HT-29 (cell line): ENCODE measurements around the gene IRS2. TPM values are rescaled to one million over a fixed set of nuclear protein-coding genes. Genes with fewer than 3 reads are reported as not detected.
"Not testable (repeated sequence)": the region's sequence is repeated elsewhere in the genome, so short reads cannot be mapped to it uniquely, and the experiment has no call there.

Source experiments
- DNase-seq: peaks from one replicate; pipeline ENCODE4 v3.0.0-alpha.2; 2015; ENCODE audit warnings: low spot score
- total RNA-seq: library from RNA; depleted of rRNA; stranded (reverse); fragments of >200 nt; shearing (Covaris generic); gene quantifications from 2 replicates; pipeline ENCODE4 v1.2.3, GENCODE V29; 2014

Gene IRS2
- total RNA-seq, 1 experiment from 2014 or later: 9.1 TPM

GRCh38 chr13:109734002-109734785 is 52.2 kb downstream of the IRS2 start:
- DNase-seq: no peak

GRCh38 chr13:109733550-109733949 is 52.8 kb downstream of the IRS2 start:
- no peak for DNase-seq

GRCh38 chr13:109732470-109733170 is 53.8 kb downstream of the IRS2 start:
- DNase-seq: not testable (repeated sequence)

- DNase-seq: no peak
Measured at GRCh38 chr13:109730812-109731335, 55.5 kb downstream of the IRS2 start.

- no peak for DNase-seq
Measured at GRCh38 chr13:109728791-109729731, 57.3 kb downstream of the IRS2 start.

GRCh38 chr13:109728061-109728460 is 58.3 kb downstream of the IRS2 start:
- no peak for DNase-seq

GRCh38 chr13:109727251-109727650 is 59.1 kb downstream of the IRS2 start:
- DNase-seq: no peak

GRCh38 chr13:109725995-109726637 is 60.3 kb downstream of the IRS2 start:
- no peak for DNase-seq

GRCh38 chr13:109725297-109725696 is 61.1 kb downstream of the IRS2 start:
- DNase-seq: no peak

- DNase-seq: no peak
Measured at GRCh38 chr13:109724603-109725002, 61.8 kb downstream of the IRS2 start.

- DNase-seq: no peak
Measured at GRCh38 chr13:109723046-109723445, 63.3 kb downstream of the IRS2 start.

GRCh38 chr13:109722068-109722467 is 64.3 kb downstream of the IRS2 start:
- no peak for DNase-seq

GRCh38 chr13:109720758-109721184 is 65.6 kb downstream of the IRS2 start:
- no peak for DNase-seq

- DNase-seq: no peak
Measured at GRCh38 chr13:109719962-109720646, 66.3 kb downstream of the IRS2 start.

- no peak for DNase-seq
Measured at GRCh38 chr13:109718726-109719125, 67.7 kb downstream of the IRS2 start.

GRCh38 chr13:109717686-109718085 is 68.7 kb downstream of the IRS2 start:
- DNase-seq: no peak

- no peak for DNase-seq
Measured at GRCh38 chr13:109715902-109716301, 70.5 kb downstream of the IRS2 start.

- DNase-seq: no peak
Measured at GRCh38 chr13:109713681-109714080, 72.7 kb downstream of the IRS2 start.

- no peak for DNase-seq
Measured at GRCh38 chr13:109712124-109712722, 74.2 kb downstream of the IRS2 start.
